ENCODE data around the gene ABCD1.
"Not testable (repeated sequence)": the region's sequence is repeated elsewhere in the genome, so short reads cannot be mapped to it uniquely, and the experiment has no call there.

ABCD1 gene

GRCh38 chrX:153690466-153690865 lies 34.2 kb upstream of the ABCD1 start:
- Histone ChIP-seq H3K9me3 (ENCODE audit: insufficient read depth, low read depth, low read length) (no peaks in the 10 kb centered on the region), H2AFZ (ENCODE audit: low read length) (no peak overlapping the region), H3K9me2 (replicated peaks; ENCODE audit: low read depth, low read length) (no peaks in the 10 kb centered on the region), H3F3A (ENCODE audit: low read depth) (no peaks in the 10 kb centered on the region), H3K79me2 (ENCODE audit: insufficient read depth, low read length) (no peaks in the 10 kb centered on the region), H3K4me3 (ENCODE audit: low read length, poor library complexity, severe bottlenecking) (no peak overlapping the region), H3K9ac (ENCODE audit: low read depth, low read length, poor library complexity, severe bottlenecking) (no peak overlapping the region), H3K4me2 (ENCODE audit: low read depth, low read length, poor library complexity, severe bottlenecking) (no peak overlapping the region), H3K4me1 (ENCODE audit: insufficient read depth, low read length, poor library complexity, severe bottlenecking) (no peaks in the 10 kb centered on the region), H3K27me3 (ENCODE audit: insufficient read depth, low read length, poor library complexity, severe bottlenecking) (no peaks in the 10 kb centered on the region), H4K20me1 (ENCODE audit: insufficient read depth, low read length, poor library complexity, severe bottlenecking) (no peaks in the 10 kb centered on the region), H3K36me3 (ENCODE audit: insufficient read depth, low read length) (no peaks in the 10 kb centered on the region)
- TF ChIP-seq EZH2phosphoT487 (IDR thresholded peaks at IDR 0.05; ENCODE audit: borderline replicate concordance) (no peak), CTCF (conservative IDR thresholded peaks at IDR 0.05; ENCODE audit: low read length) (no peak)

DNA sequence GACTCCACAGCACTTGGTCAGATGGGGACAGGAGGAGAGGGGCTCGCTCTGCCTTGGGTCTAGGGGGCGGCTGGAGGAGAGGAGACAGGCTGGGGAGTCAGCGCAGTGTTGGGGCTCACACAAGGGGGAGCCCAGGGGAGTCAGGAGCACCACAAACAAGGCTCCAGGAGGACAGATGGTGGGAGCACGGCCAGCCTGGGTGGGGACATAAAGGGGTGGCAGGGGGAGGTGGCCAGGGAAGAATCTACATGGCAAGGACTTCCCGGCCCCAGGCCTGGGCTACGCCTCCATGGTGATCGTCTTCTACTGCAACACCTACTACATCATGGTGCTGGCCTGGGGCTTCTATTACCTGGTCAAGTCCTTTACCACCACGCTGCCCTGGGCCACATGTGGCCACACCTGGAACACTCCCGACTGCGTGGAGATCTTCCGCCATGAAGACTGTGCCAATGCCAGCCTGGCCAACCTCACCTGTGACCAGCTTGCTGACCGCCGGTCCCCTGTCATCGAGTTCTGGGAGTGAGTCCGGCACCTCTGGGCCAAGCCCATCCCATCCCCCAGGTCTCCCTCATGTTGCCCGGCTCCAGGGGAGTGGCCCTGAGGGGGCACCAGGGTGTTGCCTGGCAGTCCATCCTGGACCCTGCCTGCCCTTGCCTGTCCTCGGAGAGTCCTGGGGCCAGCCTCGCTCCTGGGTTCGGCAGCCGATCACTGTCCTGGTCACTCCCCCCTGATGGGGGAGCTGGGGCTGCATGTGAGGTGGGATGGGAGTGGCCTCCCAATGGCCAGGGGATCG lies 33.4 kb upstream of the ABCD1 start:
- H3K9me2 ChIP-seq (replicated peaks; ENCODE audit: low read depth, low read length); H3K4me1 ChIP-seq (ENCODE audit: insufficient read depth, low read length, poor library complexity, severe bottlenecking); H3K4me3 ChIP-seq (ENCODE audit: low read length, poor library complexity, severe bottlenecking): not testable (repeated sequence)

GRCh38 chrX:153692003-153692402 lies 32.7 kb upstream of the ABCD1 start:
- no peaks in the 10 kb centered on the region for H4K20me1 ChIP-seq (ENCODE audit: insufficient read depth, low read length, poor library complexity, severe bottlenecking)
- H3F3A ChIP-seq (ENCODE audit: low read depth), result no peaks in the 10 kb centered on the region
- H3K9me2 ChIP-seq (replicated peaks; ENCODE audit: low read depth, low read length), result no peaks in the 10 kb centered on the region
- no peaks in the 10 kb centered on the region for H3K9me3 ChIP-seq (ENCODE audit: insufficient read depth, low read depth, low read length)
- H3K27me3 ChIP-seq (ENCODE audit: insufficient read depth, low read length, poor library complexity, severe bottlenecking), result no peaks in the 10 kb centered on the region
- H3K4me2 ChIP-seq (ENCODE audit: low read depth, low read length, poor library complexity, severe bottlenecking), result no peak overlapping the region
- H3K4me1 ChIP-seq (ENCODE audit: insufficient read depth, low read length, poor library complexity, severe bottlenecking), result no peaks in the 10 kb centered on the region
- H2AFZ ChIP-seq (ENCODE audit: low read length), result no peak overlapping the region
- no peak overlapping the region for H3K4me3 ChIP-seq (ENCODE audit: low read length, poor library complexity, severe bottlenecking)
- no peak for TF ChIP-seq CTCF (conservative IDR thresholded peaks at IDR 0.05; ENCODE audit: low read length)
- TF ChIP-seq EZH2phosphoT487 (IDR thresholded peaks at IDR 0.05; ENCODE audit: borderline replicate concordance), result no peak
- no peak overlapping the region for H3K9ac ChIP-seq (ENCODE audit: low read depth, low read length, poor library complexity, severe bottlenecking)
- H3K79me2 ChIP-seq (ENCODE audit: insufficient read depth, low read length), result no peaks in the 10 kb centered on the region
- H3K36me3 ChIP-seq (ENCODE audit: insufficient read depth, low read length), result no peaks in the 10 kb centered on the region

More for the DNA sequence above, 33.4 kb upstream of the ABCD1 start:
- H3K9me3 ChIP-seq (ENCODE audit: insufficient read depth, low read depth, low read length); H3F3A ChIP-seq (ENCODE audit: low read depth); H3K36me3 ChIP-seq (ENCODE audit: insufficient read depth, low read length); H2AFZ ChIP-seq (ENCODE audit: low read length); H4K20me1 ChIP-seq (ENCODE audit: insufficient read depth, low read length, poor library complexity, severe bottlenecking); H3K79me2 ChIP-seq (ENCODE audit: insufficient read depth, low read length); H3K27me3 ChIP-seq (ENCODE audit: insufficient read depth, low read length, poor library complexity, severe bottlenecking); H3K9ac ChIP-seq (ENCODE audit: low read depth, low read length, poor library complexity, severe bottlenecking); H3K4me2 ChIP-seq (ENCODE audit: low read depth, low read length, poor library complexity, severe bottlenecking): not testable (repeated sequence)
